ENCODE results near the gene ARHGEF7. TPM values are rescaled to one million over a fixed set of nuclear protein-coding genes. Genes with fewer than 3 reads are reported as not detected.

Gene ARHGEF7
- polyA plus RNA-seq, 1 experiment = 32.0 TPM

GRCh38 chr13:111262281-111262680 is 147.2 kb downstream of the ARHGEF7 start:
- POLR2A ChIA-PET = no interaction called here
- Histone ChIP-seq H3K27me3 (ENCODE audit: control insufficient read depth, insufficient read depth, low read length) (no peaks in the 10 kb centered on the region), H3K36me3 (ENCODE audit: control insufficient read depth, insufficient read depth, low read length) (peaks cover 12% of the 10 kb centered on the region), H3K4me3 (ENCODE audit: low read depth, low read length) (no peak overlapping the region)
- CTCF ChIA-PET = no interaction called here
- DNase-seq (ENCODE audit: low read depth) = no peak
- TF ChIP-seq, protein P1, sequence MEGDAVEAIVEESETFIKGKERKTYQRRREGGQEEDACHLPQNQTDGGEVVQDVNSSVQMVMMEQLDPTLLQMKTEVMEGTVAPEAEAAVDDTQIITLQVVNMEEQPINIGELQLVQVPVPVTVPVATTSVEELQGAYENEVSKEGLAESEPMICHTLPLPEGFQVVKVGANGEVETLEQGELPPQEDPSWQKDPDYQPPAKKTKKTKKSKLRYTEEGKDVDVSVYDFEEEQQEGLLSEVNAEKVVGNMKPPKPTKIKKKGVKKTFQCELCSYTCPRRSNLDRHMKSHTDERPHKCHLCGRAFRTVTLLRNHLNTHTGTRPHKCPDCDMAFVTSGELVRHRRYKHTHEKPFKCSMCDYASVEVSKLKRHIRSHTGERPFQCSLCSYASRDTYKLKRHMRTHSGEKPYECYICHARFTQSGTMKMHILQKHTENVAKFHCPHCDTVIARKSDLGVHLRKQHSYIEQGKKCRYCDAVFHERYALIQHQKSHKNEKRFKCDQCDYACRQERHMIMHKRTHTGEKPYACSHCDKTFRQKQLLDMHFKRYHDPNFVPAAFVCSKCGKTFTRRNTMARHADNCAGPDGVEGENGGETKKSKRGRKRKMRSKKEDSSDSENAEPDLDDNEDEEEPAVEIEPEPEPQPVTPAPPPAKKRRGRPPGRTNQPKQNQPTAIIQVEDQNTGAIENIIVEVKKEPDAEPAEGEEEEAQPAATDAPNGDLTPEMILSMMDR (IDR thresholded peaks at IDR 0.05; ENCODE audit: insufficient read depth, low read depth, low read length) = no peak

DNA sequence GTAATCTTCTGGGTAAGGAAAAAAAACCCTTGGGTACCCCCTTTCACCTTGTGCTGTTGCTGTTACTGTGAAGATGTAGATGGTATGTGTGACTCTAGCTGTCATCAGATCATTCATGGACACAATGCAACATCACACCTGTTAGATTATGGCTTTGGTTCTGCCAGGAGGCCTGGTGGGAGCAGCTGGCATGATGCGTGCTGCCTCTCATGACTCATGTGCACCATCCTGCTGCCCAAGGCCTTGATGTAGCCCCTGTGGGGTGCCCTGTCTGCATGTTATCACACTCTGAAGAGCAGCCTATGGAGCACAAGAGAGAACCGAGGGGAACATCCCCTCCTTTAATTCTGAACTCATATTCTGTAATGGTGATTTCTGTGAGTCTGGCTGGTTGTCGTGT is 147.6 kb downstream of the ARHGEF7 start:
- ChIA-PET CTCF (interaction anchor here (1.3 kb wide), 1 partner anchor 23 kb away, joined by 3 read pairs; no protein-coding TSS in a partner anchor), POLR2A (interaction anchor here (0.6 kb wide), 1 partner anchor 143 kb away, joined by 3 read pairs; no protein-coding TSS in a partner anchor)
- TF ChIP-seq, protein P1 (IDR thresholded peaks at IDR 0.05; ENCODE audit: insufficient read depth, low read depth, low read length) = no peak
- peaks cover 10% of the 10 kb centered on the region for H3K36me3 ChIP-seq (ENCODE audit: control insufficient read depth, insufficient read depth, low read length)
- no peak for DNase-seq (ENCODE audit: low read depth)
- no peaks in the 10 kb centered on the region for H3K27me3 ChIP-seq (ENCODE audit: control insufficient read depth, insufficient read depth, low read length)
- H3K4me3 ChIP-seq (ENCODE audit: low read depth, low read length) = no peak overlapping the region

- peaks cover 6% of the 10 kb centered on the region for H3K36me3 ChIP-seq (ENCODE audit: control insufficient read depth, insufficient read depth, low read length)
- TF ChIP-seq, protein P1 (IDR thresholded peaks at IDR 0.05; ENCODE audit: insufficient read depth, low read depth, low read length) = no peak
- CTCF ChIA-PET = interaction anchor here (1.3 kb wide), 1 partner anchor 22 kb away, joined by 3 read pairs; no protein-coding TSS in a partner anchor
Observed at GRCh38 chr13:111263566-111263965, 148.5 kb downstream of the ARHGEF7 start.

GRCh38 chr13:111265006-111265700 is 150.0 kb downstream of the ARHGEF7 start:
- H3K4me3 ChIP-seq (ENCODE audit: low read depth, low read length) = no peak overlapping the region
- no peak for DNase-seq (ENCODE audit: low read depth)
- TF ChIP-seq, protein P1 (IDR thresholded peaks at IDR 0.05; ENCODE audit: insufficient read depth, low read depth, low read length) = no peak
- H3K36me3 ChIP-seq (ENCODE audit: control insufficient read depth, insufficient read depth, low read length) = peaks cover 6% of the 10 kb centered on the region
- ChIA-PET POLR2A (no interaction called here), CTCF (interaction anchor here (1.8 kb wide), 1 partner anchor 12 kb away, joined by 5 read pairs; no protein-coding TSS in a partner anchor)
- H3K27me3 ChIP-seq (ENCODE audit: control insufficient read depth, insufficient read depth, low read length) = no peaks in the 10 kb centered on the region

More at GRCh38 chr13:111263566-111263965, 148.5 kb downstream of the ARHGEF7 start:
- no peak overlapping the region for H3K4me3 ChIP-seq (ENCODE audit: low read depth, low read length)
- no peak for DNase-seq (ENCODE audit: low read depth)
- POLR2A ChIA-PET = no interaction called here
- no peaks in the 10 kb centered on the region for H3K27me3 ChIP-seq (ENCODE audit: control insufficient read depth, insufficient read depth, low read length)

GRCh38 chr13:111265701-111266035 is 150.6 kb downstream of the ARHGEF7 start:
- ChIA-PET CTCF (interaction anchor here (1.8 kb wide), 1 partner anchor 13 kb away, joined by 5 read pairs; no protein-coding TSS in a partner anchor), POLR2A (no interaction called here)
- DNase-seq (ENCODE audit: low read depth) = no peak
- Histone ChIP-seq H3K36me3 (ENCODE audit: control insufficient read depth, insufficient read depth, low read length) (peaks cover 6% of the 10 kb centered on the region), H3K27me3 (ENCODE audit: control insufficient read depth, insufficient read depth, low read length) (no peaks in the 10 kb centered on the region), H3K4me3 (ENCODE audit: low read depth, low read length) (no peak overlapping the region)
- TF ChIP-seq, protein P1 (IDR thresholded peaks at IDR 0.05; ENCODE audit: insufficient read depth, low read depth, low read length) = no peak

Data from BJ (cell line).